IMR-90 (cell line): ENCODE data around the gene TTC3. TPM values are rescaled to one million over a fixed set of nuclear protein-coding genes. Genes with fewer than 3 reads are reported as not detected.

ENCODE experiments used
- ATAC-seq: fragments of 200-7000 bp; cut with Tn5 transposase; 2 replicates; pipeline ENCODE4 v1.9.1; 2020; ENCODE audit warnings: low read depth, mild to moderate bottlenecking, moderate library complexity
- BruUV-seq: library from RNA; stranded (reverse); fragments of 400-500 nt; replicated peaks from 2 replicates; lab custom pipeline; 2021; lab: Mats Ljungman, UMichigan
- CTCF ChIA-PET: fragments of 300-600 bp; formaldehyde crosslinking; extraction: SDS; loops from one replicate; lab custom pipeline; 2021; ENCODE audit warnings: antibody characterized with exemption; lab: Yijun Ruan, JAX
- POLR2A ChIA-PET: fragments of 300-600 bp; sonication (Branson Sonifier 250); formaldehyde crosslinking; loops from one replicate; lab custom pipeline; 2022; ENCODE audit warnings: antibody characterized with exemption; ENCODE audit not compliant: unreplicated experiment; lab: Charles Lee
- DNase-seq: peaks from one replicate; pipeline ENCODE4 v3.0.0; 2013
- H2AFZ ChIP-seq: replicated peaks from 2 replicates; pipeline ENCODE3; 2013; ENCODE audit warnings: low read length, mild to moderate bottlenecking; ENCODE audit not compliant: poor library complexity
- H2AK5ac ChIP-seq: 2 replicates; pipeline ENCODE4 v1.6.1; 2013; ENCODE audit warnings: low read depth, low read length, inconsistent platforms
- H2AK9ac ChIP-seq: replicated peaks from 2 replicates; pipeline ENCODE3; 2013; ENCODE audit warnings: mild to moderate bottlenecking, low read depth, low read length, moderate library complexity; ENCODE audit not compliant: poor library complexity
- H2BK120ac ChIP-seq: 2 replicates; pipeline ENCODE4 v1.6.1; 2013; ENCODE audit warnings: low read depth, low read length, inconsistent platforms
- H2BK15ac ChIP-seq: 3 replicates; pipeline ENCODE4 v1.6.1; 2013; ENCODE audit warnings: low read depth, low read length, inconsistent platforms
- H2BK20ac ChIP-seq: 2 replicates; pipeline ENCODE4 v1.6.1; 2013; ENCODE audit warnings: low read depth, mild to moderate bottlenecking, inconsistent platforms, low read length, moderate library complexity
- H2BK5ac ChIP-seq: 2 replicates; pipeline ENCODE4 v1.6.1; 2013; ENCODE audit warnings: mild to moderate bottlenecking, low read depth, low read length, inconsistent platforms; ENCODE audit not compliant: poor library complexity, severe bottlenecking
- H3K14ac ChIP-seq: replicated peaks from 2 replicates; pipeline ENCODE4 v1.6.1; 2013; ENCODE audit warnings: low read depth, low read length, inconsistent platforms
- H3K18ac ChIP-seq: 2 replicates; pipeline ENCODE4 v1.6.1; 2013; ENCODE audit warnings: low read depth, low read length, control low read depth
- H3K23ac ChIP-seq: 2 replicates; pipeline ENCODE4 v1.6.1; 2013; ENCODE audit warnings: low read depth, low read length, inconsistent platforms
- H3K27ac ChIP-seq: 2 replicates; pipeline ENCODE4 v1.5.1; 2013; ENCODE audit warnings: mild to moderate bottlenecking, control low read depth, low read length; ENCODE audit not compliant: insufficient read depth
- H3K27me3 ChIP-seq: 2 replicates; pipeline ENCODE4 v1.6.1; 2013; ENCODE audit warnings: low read length; ENCODE audit not compliant: control insufficient read depth, insufficient read depth
- H3K36me3 ChIP-seq: 2 replicates; pipeline ENCODE4 v1.6.1; 2013; ENCODE audit warnings: low read length, mixed read lengths; ENCODE audit not compliant: control insufficient read depth, insufficient read depth
- H3K4ac ChIP-seq: 2 replicates; pipeline ENCODE4 v1.6.1; 2013; ENCODE audit warnings: low read depth, low read length, inconsistent platforms
- H3K4me1 ChIP-seq: 2 replicates; pipeline ENCODE4 v1.6.1; 2013; ENCODE audit warnings: low read length, mixed read lengths; ENCODE audit not compliant: control insufficient read depth, insufficient read depth
- H3K4me2 ChIP-seq: 2 replicates; pipeline ENCODE4 v1.6.1; 2013; ENCODE audit warnings: low read depth, mild to moderate bottlenecking, control low read depth, low read length, moderate library complexity
- H3K4me3 ChIP-seq: 2 replicates; pipeline ENCODE4 v1.5.1; 2013; ENCODE audit warnings: low read depth, mild to moderate bottlenecking, control low read depth, low read length, moderate library complexity; ENCODE audit not compliant: insufficient read depth
- H3K56ac ChIP-seq: 2 replicates; pipeline ENCODE4 v1.6.1; 2013; ENCODE audit warnings: low read length, inconsistent platforms; ENCODE audit not compliant: insufficient read depth; ENCODE audit errors: extremely low read depth
- H3K79me1 ChIP-seq, 2 experiments: 2 replicates each; pipeline ENCODE4 v1.6.1; 2013; ENCODE audit warnings: low read length in 2 of 2, inconsistent platforms in 1 of 2, low read depth in 1 of 2
- H3K9ac ChIP-seq: 2 replicates; pipeline ENCODE4 v1.6.1; 2013; ENCODE audit warnings: low read depth, low read length, control low read depth
- H3K9me1 ChIP-seq: 2 replicates; pipeline ENCODE4 v1.6.1; 2013; ENCODE audit warnings: low read length, inconsistent platforms; ENCODE audit not compliant: insufficient read depth
- H3K9me3 ChIP-seq: 2 replicates; pipeline ENCODE4 v1.6.1; 2013; ENCODE audit warnings: low read length; ENCODE audit not compliant: control insufficient read depth, insufficient read depth
- H4K20me1 ChIP-seq: 2 replicates; pipeline ENCODE4 v1.6.1; 2013; ENCODE audit warnings: low read length, inconsistent platforms; ENCODE audit not compliant: insufficient read depth
- H4K5ac ChIP-seq: 2 replicates; pipeline ENCODE4 v1.6.1; 2013; ENCODE audit warnings: mild to moderate bottlenecking, low read depth, low read length, control low read depth
- H4K8ac ChIP-seq, 2 experiments: 2 replicates each; pipeline ENCODE4 v1.6.1; 2013; ENCODE audit warnings: low read depth in 2 of 2, low read length in 2 of 2, control low read depth in 1 of 2, inconsistent platforms in 1 of 2
- H4K91ac ChIP-seq: 2 replicates; pipeline ENCODE4 v1.6.1; 2013; ENCODE audit warnings: low read depth, low read length, inconsistent platforms; ENCODE audit not compliant: insufficient read depth
- NFE2L2 ChIP-seq: fragments of 150-350 bp; IDR thresholded peaks from 2 replicates; pipeline ENCODE4 v1.6.1; 2016; ENCODE audit warnings: low read depth, mild to moderate bottlenecking, low read length
- RAD21 ChIP-seq: IDR thresholded peaks from 2 replicates; pipeline ENCODE4 v1.6.1; 2012; ENCODE audit warnings: low read length, improper control_type of control experiment
- WGBS, 2 experiments: methylation state at CpG; one replicate each; pipeline versions ENCODE4 v1.1.5 to v1.1.7; 2013; ENCODE audit warnings: missing lambda C conversion rate in 2 of 2; ENCODE audit not compliant: insufficient read length in 1 of 2; ENCODE audit errors: extremely low coverage in 2 of 2; 5-methylcytosine and 5-hydroxymethylcytosine counted together
- dilution Hi-C: fragments of 300-500 bp; cut with HindIII; formaldehyde crosslinking; loops from one replicate; pipeline ENCODE4 v1.14.3; 2018; ENCODE audit warnings: low sequenced_read_pairs; ENCODE audit not compliant: unreplicated experiment
- in situ Hi-C: fragments of 300-500 bp; cut with MboI; formaldehyde crosslinking; loops from 3 replicates; pipeline ENCODE4 v1.14.3; 2019; ENCODE audit warnings: low sequenced_read_pairs, inconsistent platforms, mixed read lengths
- intact Hi-C: fragments of 100-400 bp; cut with micrococcal nuclease; formaldehyde crosslinking; loops from 2 replicates; pipeline ENCODE4 v1.10.0; 2022
- polyA plus RNA-seq, 3 experiments: library from polyadenylated mRNA; depleted of rRNA; stranded (reverse); fragments of >200 nt; gene quantifications; 2 replicates each; pipeline ENCODE4 v1.2.3, GENCODE V29; 2012; ENCODE audit warnings: low replicate concordance in 1 of 3
- total RNA-seq: library from RNA; depleted of rRNA; stranded (reverse); fragments of >200 nt; gene quantifications from 2 replicates; pipeline ENCODE4 v1.2.3, GENCODE V29; 2012
- TF ChIP-seq, protein P1 (sequence below): fragments of 150-350 bp; IDR thresholded peaks from 2 replicates; pipeline ENCODE4 v1.6.1; 2017; ENCODE audit warnings: mild to moderate bottlenecking, antibody characterized with exemption, low read length, low read depth

TTC3 gene
- total and polyA plus RNA-seq, 2 of the 4 experiments (the other 2 are of a cell fraction) = 96.7 to 293 TPM

- no TSS peak for BruUV-seq
- H2AK9ac ChIP-seq = no peak overlapping the region
- peaks cover 2 to 17% of the 10 kb centered on the region in 2 experiments; a peak in 3 of 4 replicates for H3K79me1 ChIP-seq
- no peak overlapping the region for H2AK5ac ChIP-seq
- no peak overlapping the region; the same call in 1 of the 2 replicates for H3K27ac ChIP-seq
- dilution Hi-C loops (no loop called here), in situ Hi-C loops (no loop called here), intact Hi-C loops (no loop called here)
- H3K23ac ChIP-seq = no peak overlapping the region
- H4K91ac ChIP-seq = no peak overlapping the region
- DNase-seq = no peak
- H2BK15ac ChIP-seq = no peak overlapping the region
- no peak overlapping the region for H4K8ac ChIP-seq
- H3K9me3 ChIP-seq = peaks cover 8% of the 10 kb centered on the region
- no peak overlapping the region for H3K9ac ChIP-seq
- ChIA-PET POLR2A (no interaction called here), CTCF (no interaction called here)
- WGBS, 2 experiments = no CpG with 5 or more reads among the region's 3 CpGs
- no peak overlapping the region for H2BK20ac ChIP-seq
- H3K4ac ChIP-seq = no peak overlapping the region
- H2BK5ac ChIP-seq = peak overlapping the region; percentile 69
- no peak overlapping the region for H2AFZ ChIP-seq
- H3K36me3 ChIP-seq = peaks cover 35% of the 10 kb centered on the region
- no peak overlapping the region for H3K4me3 ChIP-seq
- H3K27me3 ChIP-seq = no peaks in the 10 kb centered on the region
- H3K56ac ChIP-seq = no peak overlapping the region
- H3K4me2 ChIP-seq = no peak overlapping the region; the same call in 1 of the 2 replicates
- no peak overlapping the region for H2BK120ac ChIP-seq
- H3K14ac ChIP-seq = no peak overlapping the region
- H3K18ac ChIP-seq = no peak overlapping the region; the same call in 1 of the 2 replicates
- ATAC-seq = peak; percentile 55
- H4K20me1 ChIP-seq = peaks cover 3% of the 10 kb centered on the region; the same call in 1 of the 2 replicates
- TF ChIP-seq RAD21 (no peak), NFE2L2 (0 out of 2 replicates have a peak, but pooled peaks have one; percentile 14)
- TF ChIP-seq, protein P1, sequence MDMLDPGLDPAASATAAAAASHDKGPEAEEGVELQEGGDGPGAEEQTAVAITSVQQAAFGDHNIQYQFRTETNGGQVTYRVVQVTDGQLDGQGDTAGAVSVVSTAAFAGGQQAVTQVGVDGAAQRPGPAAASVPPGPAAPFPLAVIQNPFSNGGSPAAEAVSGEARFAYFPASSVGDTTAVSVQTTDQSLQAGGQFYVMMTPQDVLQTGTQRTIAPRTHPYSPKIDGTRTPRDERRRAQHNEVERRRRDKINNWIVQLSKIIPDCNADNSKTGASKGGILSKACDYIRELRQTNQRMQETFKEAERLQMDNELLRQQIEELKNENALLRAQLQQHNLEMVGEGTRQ = no peak
- H4K5ac ChIP-seq = no peak overlapping the region
- peaks cover 7% of the 10 kb centered on the region for H3K9me1 ChIP-seq
- H3K4me1 ChIP-seq = peaks cover 2% of the 10 kb centered on the region; the same call in 1 of the 2 replicates
Measured at GRCh38 chr21:37139154-37139553, 66.1 kb downstream of the TTC3 start.
